Measurements from ENCODE around the gene SERPINB3. TPM values are rescaled to one million over a fixed set of nuclear protein-coding genes. Genes with fewer than 3 reads are reported as not detected.
"Not testable (repeated sequence)": the region's sequence is repeated elsewhere in the genome, so short reads cannot be mapped to it uniquely, and the experiment has no call there.

Gene SERPINB3
- total RNA-seq, 2 donors from 2014 or later = not detected

GRCh38 chr18:63658920-63659319 lies 2.8 kb downstream of the SERPINB3 start:
- ATAC-seq; intact Hi-C loops (cut with DNase I); DNase-seq: not testable (repeated sequence)

DNA sequence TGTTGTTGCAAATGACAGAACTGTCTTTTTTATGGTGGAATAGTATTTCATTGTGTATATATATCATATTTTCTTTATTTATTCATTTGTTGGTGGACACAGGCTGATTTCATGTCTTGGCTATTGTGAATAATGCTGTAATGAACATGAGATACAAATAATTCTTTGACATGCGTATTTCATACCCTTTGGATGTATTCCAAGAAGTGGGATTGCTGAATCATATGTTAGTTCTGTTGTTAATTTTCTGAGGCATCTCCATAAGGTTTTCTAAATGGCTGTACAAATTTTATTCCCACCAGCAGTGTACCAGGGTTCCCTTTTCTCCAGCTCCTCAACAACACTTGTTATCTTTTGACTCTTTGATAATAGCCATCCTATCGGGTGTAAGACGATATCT lies 11.4 kb downstream of the SERPINB3 start:
- DNase-seq; ATAC-seq; intact Hi-C loops (cut with DNase I): not testable (repeated sequence)

DNA sequence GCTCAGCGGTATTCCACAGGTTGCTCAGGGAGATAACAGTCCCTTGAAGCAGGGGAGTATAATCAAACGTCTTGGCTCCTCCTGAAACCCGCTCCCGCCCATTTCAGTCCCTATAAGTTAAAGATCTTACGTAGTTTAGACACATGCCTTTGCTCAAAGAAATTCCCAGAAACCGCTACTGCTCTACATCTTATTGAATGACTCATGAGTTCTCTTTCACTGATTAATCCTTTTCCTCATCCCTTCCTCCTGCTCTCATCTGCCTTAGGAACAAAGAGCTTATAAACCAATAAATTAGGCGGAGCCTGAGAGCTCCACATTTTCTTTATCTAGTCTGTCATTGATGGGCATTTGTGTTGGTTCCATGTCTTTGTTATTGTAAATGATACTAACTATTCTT lies 13.5 kb downstream of the SERPINB3 start:
- ATAC-seq = no peak
- DNase-seq = no peak
- intact Hi-C loops (cut with DNase I) = no loop called here

DNA sequence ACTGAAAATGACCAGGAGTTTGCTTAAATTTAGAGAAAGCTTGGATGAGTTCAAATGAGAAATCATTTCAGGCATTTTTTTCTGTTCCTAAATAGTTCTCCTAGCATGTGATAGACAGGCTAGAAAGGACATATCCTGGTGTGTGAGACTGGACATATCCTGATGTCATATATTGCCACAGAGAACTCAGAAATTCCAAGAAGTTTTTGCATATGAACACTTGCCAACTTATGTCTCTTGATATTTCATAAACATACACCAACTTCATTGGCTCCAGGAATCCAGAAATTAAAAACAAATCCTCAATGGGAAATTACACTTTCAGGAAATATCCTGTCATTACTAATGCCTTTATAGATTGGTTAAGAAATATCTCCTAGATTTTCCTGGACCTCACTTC lies 14.8 kb downstream of the SERPINB3 start:
- DNase-seq (no peak), ATAC-seq (no peak)
- intact Hi-C loops (cut with DNase I) = no loop called here

- ATAC-seq; intact Hi-C loops (cut with DNase I); DNase-seq: not testable (repeated sequence)
Observed at GRCh38 chr18:63644694-63645093, 17.0 kb downstream of the SERPINB3 start.

DNA sequence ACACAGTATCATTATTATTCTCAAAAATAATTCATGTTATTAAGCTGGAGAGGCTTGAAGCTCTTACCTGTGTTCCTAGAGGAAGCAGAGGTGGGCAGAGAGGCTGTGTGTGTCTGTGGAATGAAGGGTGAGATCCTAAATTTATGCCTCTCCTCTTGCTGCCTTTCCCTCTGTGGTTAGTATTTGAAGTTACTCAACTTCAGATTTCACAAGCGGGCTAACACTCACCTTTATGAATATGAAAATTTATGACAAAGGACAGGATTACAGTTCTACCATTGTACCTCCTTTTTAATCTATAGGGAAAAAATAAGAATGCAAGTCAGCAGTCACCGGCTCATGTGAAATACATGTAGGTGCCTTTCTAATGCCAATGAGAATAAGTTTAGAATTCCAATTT lies 17.6 kb downstream of the SERPINB3 start, which contains the start of gene SERPINB4:
Gene SERPINB4 (minus strand): TSS at position 115 of the 400 bp plus-strand sequence. CDS start 679 bp downstream, outside the sequence.
- ATAC-seq; intact Hi-C loops (cut with DNase I); DNase-seq: not testable (repeated sequence)

- ATAC-seq; intact Hi-C loops (cut with DNase I); DNase-seq: not testable (repeated sequence)
Observed at GRCh38 chr18:63642668-63643356, 18.9 kb downstream of the SERPINB3 start.

- intact Hi-C loops (cut with DNase I); DNase-seq; ATAC-seq: not testable (repeated sequence)
Observed at GRCh38 chr18:63641157-63641680, 20.5 kb downstream of the SERPINB3 start.

- DNase-seq (no peak), ATAC-seq (no peak)
- intact Hi-C loops (cut with DNase I) = no loop called here
Observed at GRCh38 chr18:63637703-63638102, 24.0 kb downstream of the SERPINB3 start.

DNA sequence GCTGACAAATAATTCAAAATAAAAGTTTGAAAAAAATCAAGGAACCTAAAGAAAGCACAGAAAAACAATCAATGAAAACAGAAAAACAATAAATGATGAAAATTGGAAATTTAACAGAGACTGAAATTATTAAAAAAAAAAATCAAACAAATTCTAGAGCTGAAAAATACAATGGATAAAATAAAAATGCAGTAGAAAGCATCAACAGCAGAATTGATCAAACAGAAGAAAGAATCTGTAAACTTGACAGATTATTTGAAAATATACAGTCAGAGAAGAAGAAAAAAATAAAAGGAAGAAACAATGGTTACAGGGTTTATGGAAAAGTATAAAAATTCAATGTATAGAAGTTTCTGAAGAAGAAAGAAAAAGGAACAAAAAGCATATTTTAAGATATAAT lies 33.9 kb downstream of the SERPINB3 start:
- intact Hi-C loops (cut with DNase I) = no loop called here
- ATAC-seq (no peak), DNase-seq (no peak)

DNA sequence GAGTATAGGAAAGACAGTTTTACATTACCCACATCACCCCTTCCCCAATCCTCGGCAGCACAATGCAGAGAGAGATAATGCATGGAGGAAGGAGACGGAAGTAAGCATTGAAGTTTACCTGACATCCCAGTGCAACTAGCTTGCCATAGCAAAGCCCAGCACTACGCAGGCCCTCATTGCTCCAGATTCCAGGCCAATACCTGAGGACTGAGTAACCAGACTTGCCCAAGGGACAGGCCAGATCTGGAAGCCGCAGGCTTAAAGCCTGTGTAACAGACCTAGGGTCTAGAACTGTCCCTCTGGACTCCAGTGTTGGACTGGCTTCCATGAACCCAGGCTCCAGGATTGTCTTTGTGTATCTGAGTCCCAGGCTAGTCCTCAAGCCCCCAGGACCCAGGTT lies 35.3 kb downstream of the SERPINB3 start:
- DNase-seq (no peak), ATAC-seq (no peak)
- intact Hi-C loops (cut with DNase I) = no loop called here

GRCh38 chr18:63624863-63625262 lies 36.8 kb downstream of the SERPINB3 start:
- ATAC-seq = no peak
- DNase-seq = no peak
- intact Hi-C loops (cut with DNase I) = no loop called here

- ATAC-seq (no peak), DNase-seq (no peak)
- intact Hi-C loops (cut with DNase I) = no loop called here
Observed at GRCh38 chr18:63619661-63620060, 42.0 kb downstream of the SERPINB3 start.

DNA sequence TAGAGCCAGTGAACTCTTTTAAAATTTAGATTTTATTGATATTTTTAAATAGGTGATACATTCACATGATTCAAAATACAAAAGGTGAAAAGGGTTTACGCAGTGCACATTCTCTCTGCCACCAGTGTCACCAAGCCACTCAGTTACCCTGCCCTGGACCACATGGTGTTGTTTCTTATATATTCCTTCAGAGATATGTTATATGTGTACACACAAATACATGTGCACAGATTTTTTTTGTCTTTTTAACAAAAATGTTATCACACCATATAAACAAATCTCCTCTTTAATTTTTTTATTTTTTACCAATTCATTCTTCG lies 43.8 kb downstream of the SERPINB3 start:
- ATAC-seq (no peak), DNase-seq (no peak)

DNA sequence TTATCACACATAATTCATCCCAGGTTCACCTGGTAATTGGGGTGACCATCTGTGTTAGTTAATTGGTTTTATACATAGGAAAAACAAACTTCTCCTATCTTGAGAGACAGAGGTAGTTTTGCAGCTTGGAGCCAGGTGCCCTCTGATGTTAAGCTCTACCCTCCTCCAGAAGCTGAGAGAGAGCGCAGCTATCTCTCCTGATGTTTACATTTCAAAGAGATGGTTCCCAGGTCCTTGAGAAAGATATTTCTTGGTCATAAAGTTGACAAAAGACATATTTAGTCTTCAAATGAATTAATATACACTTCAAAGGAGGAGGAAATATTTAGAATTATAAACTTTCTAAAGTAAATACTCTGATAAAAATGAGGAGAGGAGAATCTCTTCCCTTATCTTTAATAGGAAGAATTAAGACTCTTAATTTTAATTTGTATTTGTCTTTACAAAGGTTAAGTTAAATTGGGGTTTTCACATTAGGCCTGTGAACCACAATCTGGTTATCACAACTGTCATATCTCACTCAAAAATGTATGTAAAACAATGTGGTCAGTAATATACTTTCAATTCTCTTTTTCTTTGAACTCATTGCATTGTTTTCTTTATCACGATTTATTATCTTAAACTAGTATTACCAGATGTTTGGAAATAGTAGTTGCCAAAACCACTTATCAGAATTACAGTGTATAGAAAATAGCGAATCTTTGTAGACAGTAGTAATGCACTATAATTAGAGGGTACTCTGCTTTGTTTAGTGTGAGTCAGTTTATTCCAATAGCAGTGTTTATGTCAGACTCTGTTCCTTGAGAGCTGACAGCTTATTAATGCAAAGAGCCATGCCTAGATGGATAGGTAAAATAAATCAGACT lies 44.4 kb downstream of the SERPINB3 start:
- no peak for ATAC-seq
- intact Hi-C loops (cut with DNase I) = no loop called here

More for the DNA sequence above, 43.8 kb downstream of the SERPINB3 start:
- intact Hi-C loops (cut with DNase I) = no loop called here

GRCh38 chr18:63613420-63613819 lies 48.3 kb downstream of the SERPINB3 start:
- intact Hi-C loops (cut with DNase I) = no loop called here
- ATAC-seq (no peak), DNase-seq (no peak)

More for the DNA sequence above, 44.4 kb downstream of the SERPINB3 start:
- DNase-seq = no peak

DNA sequence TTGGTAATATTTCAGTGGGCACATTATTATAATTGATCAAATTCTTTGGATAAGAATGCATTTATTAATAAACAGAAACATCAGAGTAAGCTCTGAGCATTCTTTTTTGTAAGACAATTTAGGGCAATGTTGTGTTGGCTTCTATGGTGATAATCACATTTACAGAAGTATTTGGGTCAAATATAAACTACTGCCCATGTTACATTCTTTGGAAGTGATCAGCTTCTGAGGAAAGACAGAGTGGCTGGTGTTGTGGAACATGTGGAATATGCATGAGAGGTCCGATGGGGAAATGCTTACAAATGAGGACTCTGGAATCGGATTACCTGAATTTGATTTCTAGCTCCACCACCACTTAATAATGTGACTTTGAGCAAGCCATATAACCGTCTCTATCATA lies 55.2 kb downstream of the SERPINB3 start:
- DNase-seq (no peak), ATAC-seq (no peak)
- intact Hi-C loops (cut with DNase I) = no loop called here
